Muscle layer of duodenum (tissue), 2 donors: ENCODE data around the gene SMOC2.

Source experiments
- H3K27ac ChIP-seq: one replicate; pipeline ENCODE4 v1.7.0; 2013; ENCODE audit warnings: mild to moderate bottlenecking, low read length
- H3K27me3 ChIP-seq: one replicate; pipeline ENCODE4 v1.7.0; 2013; ENCODE audit warnings: low read depth, mild to moderate bottlenecking, control low read depth, low read length
- H3K36me3 ChIP-seq, 2 donors: one replicate each; pipeline ENCODE4 v1.7.0; 2013; ENCODE audit warnings: low read length in 2 of 2, control low read depth in 1 of 2, mild to moderate bottlenecking in 1 of 2; ENCODE audit not compliant: insufficient read depth in 2 of 2, control insufficient read depth in 1 of 2
- H3K4me1 ChIP-seq, 2 donors: one replicate each; pipeline ENCODE4 v1.7.0; 2013; ENCODE audit warnings: low read length in 2 of 2, mild to moderate bottlenecking in 2 of 2, control low read depth in 1 of 2, moderate library complexity in 1 of 2; ENCODE audit not compliant: insufficient read depth in 2 of 2, control insufficient read depth in 1 of 2
- H3K4me3 ChIP-seq, 2 donors: one replicate each; pipeline ENCODE4 v1.7.0; 2013; ENCODE audit warnings: low read length in 2 of 2, low read depth in 1 of 2, mild to moderate bottlenecking in 1 of 2
- H3K9me3 ChIP-seq, 2 donors: one replicate each; pipeline ENCODE4 v1.7.0; 2013; ENCODE audit warnings: low read length in 2 of 2, control low read depth in 1 of 2, mild to moderate bottlenecking in 1 of 2; ENCODE audit not compliant: control insufficient read depth in 1 of 2
- donor health status: healthy.

SMOC2 gene

DNA sequence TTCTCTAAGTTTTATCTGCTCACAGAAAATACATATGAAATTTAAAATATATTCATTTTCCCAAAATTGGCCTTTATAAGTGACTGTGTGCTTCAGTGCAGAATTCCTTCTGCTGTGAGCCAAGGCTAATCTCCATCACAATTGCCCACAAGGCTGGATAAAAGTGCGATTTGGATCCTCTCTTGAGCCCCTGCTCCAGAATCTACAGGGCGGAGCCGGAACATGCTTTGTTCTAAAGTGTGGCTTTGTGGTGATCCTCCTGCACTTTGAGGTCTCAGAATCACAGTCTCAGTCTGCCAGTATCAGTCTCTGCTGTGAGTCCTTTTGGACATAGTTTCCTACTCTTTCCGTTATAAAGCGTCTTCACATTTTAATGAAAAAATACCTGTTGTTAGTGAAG lies 28.9 kb downstream of the SMOC2 start:
- Histone ChIP-seq H3K9me3 (no peaks in the 10 kb centered on the region), H3K4me1 (no peaks in the 10 kb centered on the region), H3K36me3 (no peaks in the 10 kb centered on the region), H3K27me3 (no peaks in the 10 kb centered on the region), H3K4me3 (no peak overlapping the region), H3K27ac (no peak overlapping the region)

DNA sequence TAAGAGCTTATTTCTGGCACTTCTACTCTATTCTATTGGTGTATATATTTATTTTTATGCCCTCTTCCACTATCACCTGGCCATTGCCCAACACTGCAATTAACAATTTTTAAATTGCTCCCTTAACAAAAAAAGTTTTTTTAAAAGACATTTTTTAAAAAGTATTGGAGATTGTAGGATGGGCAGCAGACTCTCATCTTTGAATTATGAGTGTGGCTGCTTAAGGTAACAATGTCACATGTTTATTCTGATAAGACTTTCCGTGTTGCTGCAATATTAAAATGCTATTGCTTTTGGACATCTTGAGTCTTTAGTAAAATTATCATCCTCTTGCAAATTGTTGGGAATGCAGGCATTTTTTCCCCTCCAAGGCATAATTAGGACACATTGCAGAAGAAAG lies 31.4 kb downstream of the SMOC2 start:
- Histone ChIP-seq H3K36me3 (no peaks in the 10 kb centered on the region), H3K9me3 (no peaks in the 10 kb centered on the region), H3K4me1 (no peaks in the 10 kb centered on the region), H3K27me3 (no peaks in the 10 kb centered on the region), H3K4me3 (no peak overlapping the region), H3K27ac (no peak overlapping the region)

DNA sequence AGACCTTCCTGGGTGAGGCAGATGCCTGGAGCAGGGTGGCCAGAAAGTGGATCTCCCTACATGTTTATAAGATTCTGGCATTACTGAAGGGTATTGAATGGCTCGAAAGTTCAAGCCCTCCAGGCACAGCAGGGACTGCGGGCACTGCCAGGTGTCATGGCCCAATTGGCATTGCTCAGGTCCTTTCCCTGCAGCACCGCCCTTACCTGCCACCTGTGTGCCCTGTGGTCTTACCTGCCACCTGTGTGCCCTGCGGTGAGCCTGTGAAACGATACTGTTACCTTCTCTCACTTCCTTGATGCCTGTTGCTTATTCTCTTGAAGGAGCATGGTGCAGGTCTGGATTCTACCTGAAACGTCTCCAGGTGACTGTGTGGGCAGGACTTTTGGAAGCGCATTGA lies 32.2 kb downstream of the SMOC2 start:
- Histone ChIP-seq H3K4me1 (no peaks in the 10 kb centered on the region), H3K9me3 (no peaks in the 10 kb centered on the region), H3K36me3 (no peaks in the 10 kb centered on the region), H3K4me3 (no peak overlapping the region), H3K27ac (no peak overlapping the region), H3K27me3 (no peaks in the 10 kb centered on the region)

DNA sequence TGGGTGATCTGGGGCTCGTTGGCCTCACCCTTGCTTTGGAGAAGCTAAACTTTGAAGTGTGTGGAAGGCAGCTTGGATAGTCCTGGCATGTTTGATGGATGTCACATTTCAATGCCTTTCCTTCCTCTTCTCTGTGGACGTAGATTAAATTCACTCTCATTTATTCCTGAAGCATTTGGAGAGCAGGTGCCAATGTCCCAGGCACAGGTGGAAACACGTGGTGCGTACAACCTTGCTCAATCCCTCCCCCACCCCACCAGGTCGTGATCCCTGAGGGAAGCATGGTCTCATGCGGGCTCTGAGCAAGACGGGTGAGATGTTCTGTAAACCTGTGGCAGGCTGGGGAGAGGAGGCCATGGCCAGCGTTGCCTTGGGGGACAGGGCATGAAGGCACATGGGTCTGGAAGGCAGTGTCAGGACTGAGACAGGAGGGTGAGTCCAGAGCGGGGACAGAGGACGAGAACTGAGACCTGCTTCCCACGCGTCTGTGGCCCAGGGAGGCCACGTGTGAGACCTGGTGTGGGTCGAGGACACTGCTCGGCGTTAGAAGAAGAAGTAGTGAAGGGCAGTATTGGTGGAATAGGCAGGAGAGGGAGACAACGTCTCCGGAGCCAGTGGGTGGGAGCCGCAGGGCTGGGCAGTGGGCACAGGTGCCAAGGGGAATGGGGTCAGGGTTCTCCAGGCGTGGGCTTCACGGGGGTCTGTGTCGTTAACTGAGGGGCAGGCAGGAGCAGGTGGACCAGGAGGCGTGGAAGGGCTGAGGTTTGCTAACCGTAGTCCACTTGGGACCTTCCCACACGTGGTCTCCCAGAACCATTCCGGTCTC lies 34.4 kb downstream of the SMOC2 start:
- no peaks in the 10 kb centered on the region for H3K4me1 ChIP-seq
- no peaks in the 10 kb centered on the region for H3K27me3 ChIP-seq
- no peaks in the 10 kb centered on the region for H3K9me3 ChIP-seq
- H3K4me3 ChIP-seq, result no peak overlapping the region
- no peaks in the 10 kb centered on the region for H3K36me3 ChIP-seq
- no peak overlapping the region for H3K27ac ChIP-seq

DNA sequence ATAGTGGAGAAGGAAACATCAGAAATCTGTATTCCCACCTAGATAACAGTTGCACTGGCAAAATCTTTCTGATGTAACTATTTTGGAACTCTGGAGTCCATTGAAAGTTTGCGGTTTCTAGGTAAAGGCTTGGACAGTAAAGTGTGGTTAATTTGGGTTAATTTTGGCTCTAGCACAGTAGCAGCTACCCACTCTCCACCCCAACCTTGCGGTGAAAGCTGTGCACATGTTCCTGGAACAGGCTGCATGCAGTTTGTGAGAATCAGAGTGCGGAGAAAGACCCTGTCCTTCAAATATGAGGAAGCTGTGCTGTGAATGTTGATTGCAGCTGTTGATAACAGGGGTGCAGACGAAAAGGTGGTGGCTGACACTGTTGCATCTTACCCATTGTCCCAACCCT lies 38.4 kb downstream of the SMOC2 start:
- Histone ChIP-seq H3K4me3 (no peak overlapping the region), H3K9me3 (no peaks in the 10 kb centered on the region), H3K27ac (no peak overlapping the region), H3K4me1 (no peaks in the 10 kb centered on the region), H3K27me3 (no peaks in the 10 kb centered on the region), H3K36me3 (no peaks in the 10 kb centered on the region)

DNA sequence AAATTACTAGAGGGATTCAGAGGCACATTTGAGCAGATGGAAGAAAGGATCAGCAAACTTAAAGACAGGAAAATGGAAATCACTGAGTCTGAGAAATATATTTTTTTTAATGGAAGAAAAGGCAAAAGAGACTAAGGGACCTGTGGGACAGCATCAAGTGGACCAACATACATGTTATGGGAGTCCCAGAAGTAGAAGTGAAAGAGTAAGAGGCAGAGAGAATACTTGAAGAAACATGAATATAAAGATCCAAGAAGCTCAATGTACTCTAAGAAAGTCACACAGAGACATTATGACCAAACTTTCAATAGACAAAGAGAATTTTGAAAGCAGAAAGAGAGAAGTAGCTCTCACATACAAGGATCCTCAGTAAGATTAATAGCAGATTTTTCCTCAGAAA lies 39.5 kb downstream of the SMOC2 start:
- Histone ChIP-seq H3K27ac (no peak overlapping the region), H3K9me3 (no peaks in the 10 kb centered on the region), H3K4me3 (no peak overlapping the region), H3K27me3 (no peaks in the 10 kb centered on the region), H3K4me1 (no peaks in the 10 kb centered on the region), H3K36me3 (no peaks in the 10 kb centered on the region)

DNA sequence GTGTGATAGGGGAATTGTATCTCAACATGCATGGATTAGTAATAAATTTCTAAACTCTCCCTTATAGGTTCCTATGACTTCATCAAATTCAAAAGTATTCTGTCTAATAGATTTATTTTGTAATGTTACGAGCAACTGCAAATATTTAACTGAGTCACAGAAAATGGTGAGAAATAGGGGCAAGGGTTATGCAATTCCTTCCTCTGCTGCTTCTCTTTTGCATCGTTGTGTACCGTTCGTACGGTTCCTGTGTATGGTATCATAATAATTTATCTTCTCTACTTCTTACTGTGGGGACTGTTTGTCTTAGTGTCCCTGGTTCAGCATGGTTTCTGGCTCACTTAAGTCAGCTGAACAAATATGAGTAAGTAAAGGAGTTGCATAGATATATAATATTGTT lies 44.8 kb downstream of the SMOC2 start:
- H3K4me3 ChIP-seq, result no peak overlapping the region
- H3K27ac ChIP-seq, result no peak overlapping the region
- H3K9me3 ChIP-seq, result no peaks in the 10 kb centered on the region
- no peaks in the 10 kb centered on the region for H3K36me3 ChIP-seq
- H3K27me3 ChIP-seq, result no peaks in the 10 kb centered on the region
- H3K4me1 ChIP-seq, result no peaks in the 10 kb centered on the region

DNA sequence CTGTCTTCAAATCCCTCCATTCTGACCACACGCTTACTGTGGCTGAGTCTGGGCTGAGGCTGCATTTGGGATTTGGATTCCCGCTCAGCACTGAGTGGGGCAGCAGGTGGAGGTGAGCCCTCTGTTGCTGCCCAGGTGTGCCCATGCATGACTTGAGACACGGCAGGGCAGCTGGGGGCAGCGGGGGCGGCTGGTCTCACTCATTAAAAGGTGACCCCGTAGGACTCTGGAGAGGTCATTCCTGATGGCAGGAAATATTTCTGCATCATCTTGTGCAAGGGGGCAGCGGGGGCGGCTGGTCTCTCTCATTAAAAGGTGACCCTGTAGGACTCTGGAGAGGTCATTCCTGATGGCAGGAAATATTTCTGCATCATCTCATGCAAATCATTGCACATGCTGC lies 49.8 kb downstream of the SMOC2 start:
- Histone ChIP-seq H3K27me3 (no peaks in the 10 kb centered on the region), H3K4me3 (no peak overlapping the region), H3K27ac (no peak overlapping the region), H3K9me3 (no peaks in the 10 kb centered on the region), H3K36me3 (no peaks in the 10 kb centered on the region), H3K4me1 (no peaks in the 10 kb centered on the region)

DNA sequence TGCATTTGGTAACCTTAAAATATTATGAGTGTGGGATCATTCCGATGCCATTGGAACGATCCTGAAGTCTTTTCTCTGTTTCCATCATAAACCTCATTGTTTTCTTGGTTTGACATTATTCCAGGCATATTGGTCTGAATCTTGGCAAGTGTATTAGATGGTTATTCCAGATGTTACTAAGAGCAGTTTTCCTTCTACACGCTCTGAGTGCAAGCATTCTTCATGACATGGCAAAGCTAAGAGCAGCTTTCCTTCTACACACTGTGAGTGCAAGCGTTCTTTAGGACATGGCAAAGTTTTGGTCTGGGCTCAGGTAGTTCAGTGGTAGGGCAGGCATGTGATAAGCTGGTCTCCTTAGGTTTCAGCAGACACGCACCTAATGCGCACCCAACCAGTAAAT lies 53.0 kb downstream of the SMOC2 start:
- Histone ChIP-seq H3K4me1 (peaks cover 0 to 11% of the 10 kb centered on the region in 2 donors), H3K27ac (no peak overlapping the region), H3K9me3 (no peaks in the 10 kb centered on the region), H3K36me3 (no peaks in the 10 kb centered on the region), H3K4me3 (no peak overlapping the region), H3K27me3 (no peaks in the 10 kb centered on the region)

DNA sequence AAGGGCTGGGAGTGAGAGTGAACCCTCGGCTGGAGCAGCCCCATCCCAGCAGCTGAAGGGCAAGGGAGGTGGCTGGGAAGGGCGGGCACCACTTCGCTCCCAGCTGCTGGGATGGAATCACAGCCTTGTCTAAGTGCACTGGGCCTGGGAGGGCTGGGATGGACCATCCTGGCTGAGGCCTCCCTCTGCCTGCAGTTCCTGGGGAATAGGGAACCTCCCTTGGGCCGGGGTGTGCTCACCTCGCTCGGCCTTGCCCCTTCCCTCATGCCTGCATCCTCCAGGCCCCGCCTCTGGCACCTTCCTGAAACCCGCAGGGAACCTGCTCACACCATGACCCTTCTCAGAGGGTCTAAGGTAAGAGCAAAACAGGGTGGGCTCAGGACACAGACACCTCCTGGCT lies 53.7 kb downstream of the SMOC2 start:
- H3K36me3 ChIP-seq, result no peaks in the 10 kb centered on the region

DNA sequence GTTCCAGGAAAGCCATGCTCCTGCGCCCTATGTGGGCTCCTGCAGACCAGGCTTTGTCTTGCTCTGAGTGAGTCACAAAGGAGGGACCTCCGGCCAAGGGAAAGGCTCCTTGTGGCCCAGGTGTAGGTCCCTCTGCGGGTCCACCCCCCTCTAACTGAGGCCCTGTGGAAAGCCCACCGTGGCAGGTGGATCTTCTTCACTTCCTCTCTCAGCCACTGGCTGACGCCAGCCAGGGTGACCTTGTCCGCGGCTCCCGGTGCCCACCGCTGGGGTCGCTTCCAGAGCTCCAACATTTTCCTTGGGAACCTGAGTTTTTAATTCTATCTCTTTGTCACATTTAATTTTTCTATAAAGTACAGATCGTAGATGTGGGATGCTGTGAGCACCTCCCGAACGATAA lies 54.1 kb downstream of the SMOC2 start:
- H3K27ac ChIP-seq, result no peak overlapping the region

More for the DNA sequence above, 53.7 kb downstream of the SMOC2 start:
- Histone ChIP-seq H3K4me3 (no peak overlapping the region), H3K27ac (no peak overlapping the region), H3K4me1 (peaks cover 0 to 11% of the 10 kb centered on the region in 2 donors), H3K27me3 (no peaks in the 10 kb centered on the region), H3K9me3 (no peaks in the 10 kb centered on the region)

DNA sequence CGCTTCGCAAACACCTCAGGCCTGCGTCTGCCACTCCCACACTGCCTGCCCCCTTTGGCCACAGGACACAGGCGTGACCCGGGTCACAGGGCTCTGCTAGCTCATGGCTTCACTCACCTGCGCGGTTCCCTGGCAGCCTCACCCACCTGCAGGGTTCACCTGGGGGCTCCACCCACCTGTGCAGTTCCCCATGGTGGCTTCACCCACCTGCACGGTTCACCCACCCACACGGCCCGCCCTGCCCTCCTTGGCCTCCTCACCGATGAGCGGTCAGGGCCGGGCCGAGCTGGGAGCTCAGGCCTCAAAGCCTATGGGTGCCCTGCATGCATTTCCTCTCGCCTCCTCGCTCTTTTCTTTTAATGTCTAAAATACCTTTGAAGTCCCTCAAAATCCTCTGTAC lies 54.7 kb downstream of the SMOC2 start:
- Histone ChIP-seq H3K9me3 (no peaks in the 10 kb centered on the region), H3K27ac (no peak overlapping the region), H3K4me1 (peaks cover 0 to 11% of the 10 kb centered on the region in 2 donors), H3K36me3 (no peaks in the 10 kb centered on the region), H3K4me3 (no peak overlapping the region), H3K27me3 (no peaks in the 10 kb centered on the region)

More for the DNA sequence above, 54.1 kb downstream of the SMOC2 start:
- no peaks in the 10 kb centered on the region for H3K36me3 ChIP-seq
- H3K27me3 ChIP-seq, result no peaks in the 10 kb centered on the region
- no peaks in the 10 kb centered on the region for H3K9me3 ChIP-seq
- H3K4me1 ChIP-seq, result peaks cover 0 to 11% of the 10 kb centered on the region in 2 donors
- H3K4me3 ChIP-seq, result no peak overlapping the region
